Measurements from ENCODE around the gene PLA2G4C.

GRCh38 chr19:48059331-48059730 lies 51.3 kb downstream of the PLA2G4C start:
- TF ChIP-seq CTCF (IDR thresholded peaks at IDR 0.05) (no peak), EP300 (IDR thresholded peaks at IDR 0.05) (no peak), POLR2A (IDR thresholded peaks at IDR 0.05) (no peak)
